Thoracic aorta (tissue), 2 donors: ENCODE results near the gene CORO6. TPM values are rescaled to one million over a fixed set of nuclear protein-coding genes. Genes with fewer than 3 reads are reported as not detected.

Experiments used
- ATAC-seq: fragments of 150-250 bp; one replicate; pipeline ENCODE4 v1.8.0; 2017; ENCODE audit warnings: low read depth; ENCODE audit not compliant: insufficient number of reproducible peaks, low FRiP score
- DNase-seq: peaks from one replicate; pipeline ENCODE4 v3.0.0-alpha.2; 2020; ENCODE audit warnings: low spot score
- H3K27ac ChIP-seq, 2 donors: fragments of 200-600 bp; sonication (generic); 1 replicate in 1 of 2; 2 replicates in 1 of 2; pipeline ENCODE4 v1.5.1; 2016; ENCODE audit warnings: mild to moderate bottlenecking in 2 of 2, moderate library complexity in 2 of 2
- H3K27me3 ChIP-seq: fragments of 200-600 bp; sonication (generic); replicated peaks from 2 replicates; pipeline ENCODE4 v1.6.0; 2016; ENCODE audit warnings: mild to moderate bottlenecking; ENCODE audit not compliant: insufficient read depth
- H3K36me3 ChIP-seq: fragments of 200-600 bp; sonication (generic); one replicate; pipeline ENCODE4 v1.5.1; 2016
- H3K4me1 ChIP-seq, 2 donors: fragments of 200-600 bp; sonication (generic); 1 replicate in 1 of 2; 2 replicates in 1 of 2; pipeline versions ENCODE4 v1.5.1 to v1.6.0; 2016; ENCODE audit warnings: low read depth in 2 of 2, mild to moderate bottlenecking in 1 of 2; ENCODE audit not compliant: control insufficient read depth in 1 of 2
- H3K4me3 ChIP-seq: fragments of 200-600 bp; sonication (generic); 2 replicates; pipeline ENCODE4 v1.5.1; 2016; ENCODE audit warnings: mild to moderate bottlenecking
- H3K9me3 ChIP-seq: fragments of 200-600 bp; sonication (generic); 2 replicates; pipeline ENCODE4 v1.5.1; 2016
- total RNA-seq, 2 donors: library from RNA; depleted of rRNA; stranded (reverse); fragments of >200 nt; gene quantifications; one replicate each; pipeline versions ENCODE4 v1.1.0 to v1.2.3, GENCODE V29; 2016
- TF ChIP-seq, protein P1 (sequence below): fragments of 200-600 bp; sonication (generic); IDR thresholded peaks from one replicate; pipeline ENCODE4 v1.5.1; 2019; ENCODE audit warnings: antibody characterized with exemption

Gene CORO6
- total RNA-seq, 2 donors from 2014 or later, result 35.5 to 55.0 TPM

DNA sequence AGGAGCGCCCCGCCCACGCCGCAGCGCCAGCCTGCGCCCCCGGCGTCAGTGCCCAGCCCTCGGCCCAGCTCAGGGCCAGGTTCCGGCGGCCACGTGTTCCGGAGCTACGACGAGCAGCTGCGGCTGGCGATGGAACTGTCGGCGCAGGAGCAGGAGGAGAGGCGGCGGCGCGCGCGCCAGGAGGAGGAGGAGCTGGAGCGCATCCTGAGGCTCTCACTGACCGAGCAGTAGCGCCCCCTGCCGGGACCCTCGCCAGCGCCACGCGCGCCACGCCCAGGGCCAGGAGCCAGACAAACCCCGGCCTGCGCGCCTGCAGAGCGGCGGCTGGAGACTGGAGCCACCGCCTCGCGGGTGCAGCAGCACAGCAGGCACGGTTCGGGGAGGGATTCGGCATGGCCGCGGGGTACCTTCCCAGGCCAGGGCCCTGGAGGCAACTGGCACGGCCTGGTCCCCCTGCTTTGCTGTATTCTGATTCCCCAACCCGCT, 9.3 kb downstream of the CORO6 start:
- Histone ChIP-seq H3K27ac (no peak overlapping the region), H3K4me1 (peaks cover 35 to 56% of the 10 kb centered on the region in 2 donors), H3K36me3 (no peaks in the 10 kb centered on the region), H3K9me3 (no peaks in the 10 kb centered on the region), H3K4me3 (peak overlapping the region; percentile 62), H3K27me3 (no peaks in the 10 kb centered on the region)
- DNase-seq (peak; percentile 72), ATAC-seq (peak; percentile 44)
- TF ChIP-seq, protein P1, sequence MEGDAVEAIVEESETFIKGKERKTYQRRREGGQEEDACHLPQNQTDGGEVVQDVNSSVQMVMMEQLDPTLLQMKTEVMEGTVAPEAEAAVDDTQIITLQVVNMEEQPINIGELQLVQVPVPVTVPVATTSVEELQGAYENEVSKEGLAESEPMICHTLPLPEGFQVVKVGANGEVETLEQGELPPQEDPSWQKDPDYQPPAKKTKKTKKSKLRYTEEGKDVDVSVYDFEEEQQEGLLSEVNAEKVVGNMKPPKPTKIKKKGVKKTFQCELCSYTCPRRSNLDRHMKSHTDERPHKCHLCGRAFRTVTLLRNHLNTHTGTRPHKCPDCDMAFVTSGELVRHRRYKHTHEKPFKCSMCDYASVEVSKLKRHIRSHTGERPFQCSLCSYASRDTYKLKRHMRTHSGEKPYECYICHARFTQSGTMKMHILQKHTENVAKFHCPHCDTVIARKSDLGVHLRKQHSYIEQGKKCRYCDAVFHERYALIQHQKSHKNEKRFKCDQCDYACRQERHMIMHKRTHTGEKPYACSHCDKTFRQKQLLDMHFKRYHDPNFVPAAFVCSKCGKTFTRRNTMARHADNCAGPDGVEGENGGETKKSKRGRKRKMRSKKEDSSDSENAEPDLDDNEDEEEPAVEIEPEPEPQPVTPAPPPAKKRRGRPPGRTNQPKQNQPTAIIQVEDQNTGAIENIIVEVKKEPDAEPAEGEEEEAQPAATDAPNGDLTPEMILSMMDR, result peak; percentile 85

DNA sequence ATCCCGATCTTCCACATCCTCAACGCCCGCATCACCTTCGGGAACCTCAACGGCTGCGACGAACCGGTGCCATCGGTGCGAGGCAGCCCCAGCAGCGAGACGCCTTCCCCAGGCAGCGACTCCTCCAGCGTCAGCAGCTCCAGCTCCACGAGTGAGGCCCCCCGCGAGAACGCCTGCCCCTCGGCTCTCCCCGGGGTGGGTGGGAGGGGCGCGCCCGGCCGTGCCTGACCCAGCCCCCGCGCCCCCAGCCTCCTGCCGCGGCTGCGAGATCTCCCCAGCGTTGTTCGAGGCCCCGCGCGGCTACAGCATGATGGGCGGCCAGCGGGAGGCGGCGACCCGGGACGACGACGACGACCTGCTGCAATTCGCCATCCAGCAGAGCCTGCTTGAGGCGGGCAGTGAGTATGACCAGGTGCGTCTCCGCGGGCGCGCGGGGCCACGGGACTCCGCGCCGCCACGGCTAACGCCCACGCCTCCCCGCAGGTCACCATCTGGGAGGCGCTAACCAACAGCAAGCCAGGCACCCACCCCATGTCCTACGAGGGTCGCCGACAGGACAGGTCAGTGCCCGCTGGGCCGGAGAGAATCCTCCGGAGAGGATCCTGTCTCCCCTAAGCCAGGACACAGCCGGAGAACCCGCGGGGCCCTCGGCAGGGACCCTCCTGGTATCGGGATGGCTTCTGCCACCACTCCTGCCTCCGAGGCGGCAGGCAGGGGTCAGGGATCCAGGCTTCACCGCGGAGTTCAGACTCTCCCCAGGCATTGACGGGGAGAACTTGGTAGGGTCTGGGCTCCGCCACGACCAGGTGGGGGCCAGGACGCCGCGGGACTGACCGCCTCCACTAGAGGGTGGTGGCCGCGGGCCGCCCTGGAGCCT, 10.1 kb downstream of the CORO6 start:
- DNase-seq (no peak), ATAC-seq (no peak)
- Histone ChIP-seq H3K4me3 (peak overlapping the region; percentile 62), H3K36me3 (no peaks in the 10 kb centered on the region), H3K27me3 (no peaks in the 10 kb centered on the region), H3K27ac (no peak overlapping the region), H3K4me1 (peaks cover 34 to 48% of the 10 kb centered on the region in 2 donors), H3K9me3 (no peaks in the 10 kb centered on the region)
- TF ChIP-seq, protein P1, result no peak

DNA sequence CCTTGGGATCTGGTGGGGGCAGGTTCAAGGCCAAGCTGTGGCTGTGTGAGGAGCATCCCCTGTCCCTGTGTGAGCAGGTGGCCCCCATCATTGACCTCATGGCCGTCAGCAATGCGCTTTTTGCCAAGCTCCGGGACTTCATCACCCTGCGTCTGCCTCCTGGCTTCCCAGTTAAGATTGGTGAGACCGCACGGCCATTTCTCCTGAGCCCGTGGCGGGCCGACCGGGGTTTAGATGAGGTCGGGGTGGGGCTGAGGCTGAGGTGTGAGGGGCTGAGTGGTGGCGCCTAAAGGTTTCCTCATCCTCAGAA, 10.7 kb downstream of the CORO6 start:
- no peak overlapping the region for H3K27ac ChIP-seq
- no peak for ATAC-seq

DNA sequence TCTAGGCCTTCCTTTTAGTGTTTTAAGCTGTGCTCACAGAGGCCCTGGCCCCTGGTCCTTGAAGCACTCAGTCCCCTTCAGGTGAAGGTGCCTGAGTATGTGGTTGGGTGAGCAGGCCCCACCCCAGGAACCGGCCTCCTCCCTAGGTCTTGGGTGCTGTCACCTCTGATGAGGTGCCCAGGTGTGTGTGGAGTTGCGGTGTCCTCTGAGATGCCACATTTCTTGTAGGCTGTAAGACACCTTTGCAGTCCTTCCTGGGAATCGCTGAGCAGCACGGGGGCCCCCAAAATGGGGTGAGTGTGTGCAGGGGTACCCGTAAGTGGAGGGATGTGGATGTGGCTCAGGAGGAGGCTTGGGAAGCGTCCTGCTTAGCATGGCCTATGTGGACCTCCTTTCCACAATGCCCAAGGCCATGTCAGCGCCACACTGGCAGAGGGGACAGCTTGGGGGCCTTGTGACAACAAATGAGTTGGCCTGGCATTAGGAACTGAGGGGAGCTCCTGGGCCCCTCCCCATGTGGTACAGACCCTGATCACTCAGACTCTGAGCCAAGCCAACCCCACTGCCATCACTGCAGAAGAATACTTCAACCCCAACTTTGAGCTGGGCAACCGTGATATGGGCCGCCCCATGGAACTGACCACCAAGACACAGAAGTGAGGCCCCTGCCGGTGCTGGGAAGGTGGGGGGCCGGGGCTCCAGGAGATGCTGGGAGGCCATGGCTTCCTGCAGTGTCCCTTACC, 11.2 kb downstream of the CORO6 start:
- Histone ChIP-seq H3K36me3 (no peaks in the 10 kb centered on the region), H3K4me3 (no peak overlapping the region)
- DNase-seq, result no peak

More for the DNA sequence above, 10.7 kb downstream of the CORO6 start:
- Histone ChIP-seq H3K9me3 (no peaks in the 10 kb centered on the region), H3K36me3 (no peaks in the 10 kb centered on the region), H3K4me1 (peaks cover 28 to 42% of the 10 kb centered on the region in 2 donors), H3K4me3 (no peak overlapping the region), H3K27me3 (no peaks in the 10 kb centered on the region)
- TF ChIP-seq, protein P1, result no peak
- no peak for DNase-seq

More for the DNA sequence above, 11.2 kb downstream of the CORO6 start:
- Histone ChIP-seq H3K27me3 (no peaks in the 10 kb centered on the region), H3K4me1 (peaks cover 23 to 37% of the 10 kb centered on the region in 2 donors), H3K27ac (no peak overlapping the region), H3K9me3 (no peaks in the 10 kb centered on the region)
- ATAC-seq, result no peak
- TF ChIP-seq, protein P1, result no peak
